ENCODE data around the gene ADRM1. TPM values are rescaled to one million over a fixed set of nuclear protein-coding genes. Genes with fewer than 3 reads are reported as not detected.

The ADRM1 gene
- total RNA-seq, 1 experiment from 2014 or later = 173 TPM

DNA sequence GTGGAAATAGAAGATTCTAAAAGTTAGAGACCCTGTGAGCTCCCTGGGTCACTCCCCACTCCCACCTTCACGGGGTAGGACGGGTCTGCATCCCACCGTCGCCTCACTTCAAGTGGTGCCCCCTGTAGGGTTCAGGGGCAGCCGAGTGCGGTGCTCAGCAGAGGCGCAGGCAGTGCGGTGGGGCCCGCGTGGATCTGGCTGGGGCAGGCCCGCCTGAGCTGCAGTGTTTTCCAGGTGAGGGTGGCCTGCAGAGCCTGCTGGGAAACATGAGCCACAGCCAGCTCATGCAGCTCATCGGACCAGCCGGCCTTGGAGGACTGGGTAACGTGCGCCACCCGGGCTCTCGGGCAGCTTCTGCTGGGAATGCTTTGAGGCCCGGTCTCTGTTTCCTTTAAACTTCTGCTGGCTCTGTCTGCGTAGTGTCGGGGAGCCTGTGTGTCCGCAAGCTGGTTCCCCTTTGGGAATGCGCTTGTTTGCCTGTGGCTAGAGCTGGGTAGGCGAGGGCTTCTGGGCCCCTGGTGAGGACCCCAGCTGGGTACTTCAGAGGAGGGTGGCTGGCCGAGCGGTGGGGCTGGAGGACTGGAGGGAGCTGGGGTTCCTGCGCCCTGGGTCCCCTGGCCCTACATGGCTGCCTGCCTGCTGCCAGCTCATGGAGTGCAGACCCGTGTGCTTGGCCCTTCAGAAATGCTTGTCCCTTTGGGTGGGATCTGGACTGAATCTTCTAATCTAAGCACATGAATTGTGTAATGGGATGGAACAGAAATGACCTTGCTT is 3.8 kb downstream of the ADRM1 start:
- H3K4me3 ChIP-seq = no peak overlapping the region

DNA sequence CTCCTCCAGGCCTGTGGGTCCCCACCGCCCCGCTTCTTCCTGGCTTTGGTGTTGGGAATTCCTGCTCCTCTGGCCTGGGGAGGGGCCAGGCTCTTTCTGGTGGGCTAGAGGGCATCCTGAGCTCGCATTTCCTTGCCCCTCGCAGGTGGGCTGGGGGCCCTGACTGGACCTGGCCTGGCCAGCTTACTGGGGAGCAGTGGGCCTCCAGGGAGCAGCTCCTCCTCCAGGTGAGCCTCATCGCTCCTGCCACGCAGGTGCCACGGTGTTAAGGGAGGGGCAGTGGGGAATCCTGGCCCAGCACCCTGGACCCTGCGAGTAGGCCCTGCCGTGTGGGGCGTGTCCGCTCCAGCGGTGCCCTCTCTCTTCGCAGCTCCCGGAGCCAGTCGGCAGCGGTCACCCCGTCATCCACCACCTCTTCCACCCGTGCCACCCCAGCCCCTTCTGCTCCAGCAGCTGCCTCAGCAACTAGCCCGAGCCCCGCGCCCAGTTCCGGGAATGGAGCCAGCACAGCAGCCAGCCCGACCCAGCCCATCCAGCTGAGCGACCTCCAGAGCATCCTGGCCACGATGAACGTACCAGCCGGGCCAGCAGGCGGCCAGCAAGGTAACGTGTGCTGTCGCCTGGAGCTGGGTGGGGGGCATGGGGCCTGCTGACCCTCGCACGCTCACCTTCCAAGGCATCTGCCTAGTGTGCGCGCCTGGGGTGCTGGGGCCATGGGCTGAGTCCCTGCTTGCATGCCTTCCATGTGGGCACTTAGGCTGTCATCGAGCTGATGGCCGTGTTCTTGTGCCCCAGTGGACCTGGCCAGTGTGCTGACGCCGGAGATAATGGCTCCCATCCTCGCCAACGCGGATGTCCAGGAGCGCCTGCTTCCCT is 4.7 kb downstream of the ADRM1 start:
- H3K9me3 ChIP-seq (ENCODE audit: insufficient read depth, low read depth) = no peaks in the 10 kb centered on the region
- H3K79me2 ChIP-seq (ENCODE audit: low read depth) = peaks cover 55% of the 10 kb centered on the region
- H3K27ac ChIP-seq = no peak overlapping the region
- ChIA-PET CTCF (interaction anchor here (0.6 kb wide), 1 partner anchor 78 kb away, joined by 3 read pairs; no protein-coding TSS in a partner anchor), POLR2A (ENCODE audit: unreplicated experiment) (interaction anchor here (1.6 kb wide), 1 partner anchor 42 kb away, joined by 7 read pairs; no protein-coding TSS in a partner anchor)
- BruUV-seq (replicated peaks) = no TSS peak
- H3K4me1 ChIP-seq (replicated peaks; ENCODE audit: insufficient read depth) = peaks cover 20% of the 10 kb centered on the region
- DNase-seq = peak in 1 of 2 experiments; percentile 79
- no peak overlapping the region for H3K4me3 ChIP-seq
- H2AFZ ChIP-seq = no peak overlapping the region
- intact Hi-C loops (cut with micrococcal nuclease; ENCODE audit: unreplicated experiment) = no loop called here
- TF ChIP-seq EZH2 (IDR thresholded peaks at IDR 0.05; ENCODE audit: low read depth) = no peak
- TF ChIP-seq, protein P1, sequence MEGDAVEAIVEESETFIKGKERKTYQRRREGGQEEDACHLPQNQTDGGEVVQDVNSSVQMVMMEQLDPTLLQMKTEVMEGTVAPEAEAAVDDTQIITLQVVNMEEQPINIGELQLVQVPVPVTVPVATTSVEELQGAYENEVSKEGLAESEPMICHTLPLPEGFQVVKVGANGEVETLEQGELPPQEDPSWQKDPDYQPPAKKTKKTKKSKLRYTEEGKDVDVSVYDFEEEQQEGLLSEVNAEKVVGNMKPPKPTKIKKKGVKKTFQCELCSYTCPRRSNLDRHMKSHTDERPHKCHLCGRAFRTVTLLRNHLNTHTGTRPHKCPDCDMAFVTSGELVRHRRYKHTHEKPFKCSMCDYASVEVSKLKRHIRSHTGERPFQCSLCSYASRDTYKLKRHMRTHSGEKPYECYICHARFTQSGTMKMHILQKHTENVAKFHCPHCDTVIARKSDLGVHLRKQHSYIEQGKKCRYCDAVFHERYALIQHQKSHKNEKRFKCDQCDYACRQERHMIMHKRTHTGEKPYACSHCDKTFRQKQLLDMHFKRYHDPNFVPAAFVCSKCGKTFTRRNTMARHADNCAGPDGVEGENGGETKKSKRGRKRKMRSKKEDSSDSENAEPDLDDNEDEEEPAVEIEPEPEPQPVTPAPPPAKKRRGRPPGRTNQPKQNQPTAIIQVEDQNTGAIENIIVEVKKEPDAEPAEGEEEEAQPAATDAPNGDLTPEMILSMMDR (conservative IDR thresholded peaks at IDR 0.05) = no peak
- peaks cover 87% of the 10 kb centered on the region for H4K20me1 ChIP-seq (ENCODE audit: insufficient read depth)
- no peak overlapping the region for H3K4me2 ChIP-seq
- H3K36me3 ChIP-seq (ENCODE audit: low read depth) = peaks cover 23% of the 10 kb centered on the region
- no peaks in the 10 kb centered on the region for H3K9me2 ChIP-seq (ENCODE audit: insufficient read depth)
- no peaks in the 10 kb centered on the region for H3K27me3 ChIP-seq (ENCODE audit: insufficient read depth, low read depth)
- H3F3A ChIP-seq (ENCODE audit: insufficient read depth, low read depth) = peaks cover 85% of the 10 kb centered on the region

More for the DNA sequence above, 3.8 kb downstream of the ADRM1 start:
- H3K79me2 ChIP-seq (ENCODE audit: low read depth) = peaks cover 55% of the 10 kb centered on the region
- DNase-seq = no peak
- ChIA-PET CTCF (interaction anchor here (0.6 to 1.5 kb wide), 2 partner anchors 38 to 76 kb away, joined by 4 to 9 read pairs; no protein-coding TSS in a partner anchor), POLR2A (ENCODE audit: unreplicated experiment) (interaction anchor here (0.7 to 1.6 kb wide), 2 partner anchors 33 to 43 kb away, joined by 4 to 7 read pairs; no protein-coding TSS in a partner anchor)
- H3K36me3 ChIP-seq (ENCODE audit: low read depth) = peaks cover 23% of the 10 kb centered on the region
- H3K27ac ChIP-seq = no peak overlapping the region
- H3K9me2 ChIP-seq (ENCODE audit: insufficient read depth) = no peaks in the 10 kb centered on the region
- no peaks in the 10 kb centered on the region for H3K27me3 ChIP-seq (ENCODE audit: insufficient read depth, low read depth)
- peaks cover 82% of the 10 kb centered on the region for H3F3A ChIP-seq (ENCODE audit: insufficient read depth, low read depth)
- H3K9me3 ChIP-seq (ENCODE audit: insufficient read depth, low read depth) = no peaks in the 10 kb centered on the region
- H3K4me1 ChIP-seq (replicated peaks; ENCODE audit: insufficient read depth) = peaks cover 20% of the 10 kb centered on the region
- BruUV-seq (replicated peaks) = no TSS peak
- H3K4me2 ChIP-seq = peak overlapping the region; percentile 99; the same call in 1 of the 2 replicates
- TF ChIP-seq, protein P1 (conservative IDR thresholded peaks at IDR 0.05) = no peak
- no peak overlapping the region for H2AFZ ChIP-seq
- H4K20me1 ChIP-seq (ENCODE audit: insufficient read depth) = peaks cover 80% of the 10 kb centered on the region
- intact Hi-C loops (cut with micrococcal nuclease; ENCODE audit: unreplicated experiment) = loop anchor here (1.0 kb wide), 1 partner anchor 44 kb away; no protein-coding TSS in a partner anchor

DNA sequence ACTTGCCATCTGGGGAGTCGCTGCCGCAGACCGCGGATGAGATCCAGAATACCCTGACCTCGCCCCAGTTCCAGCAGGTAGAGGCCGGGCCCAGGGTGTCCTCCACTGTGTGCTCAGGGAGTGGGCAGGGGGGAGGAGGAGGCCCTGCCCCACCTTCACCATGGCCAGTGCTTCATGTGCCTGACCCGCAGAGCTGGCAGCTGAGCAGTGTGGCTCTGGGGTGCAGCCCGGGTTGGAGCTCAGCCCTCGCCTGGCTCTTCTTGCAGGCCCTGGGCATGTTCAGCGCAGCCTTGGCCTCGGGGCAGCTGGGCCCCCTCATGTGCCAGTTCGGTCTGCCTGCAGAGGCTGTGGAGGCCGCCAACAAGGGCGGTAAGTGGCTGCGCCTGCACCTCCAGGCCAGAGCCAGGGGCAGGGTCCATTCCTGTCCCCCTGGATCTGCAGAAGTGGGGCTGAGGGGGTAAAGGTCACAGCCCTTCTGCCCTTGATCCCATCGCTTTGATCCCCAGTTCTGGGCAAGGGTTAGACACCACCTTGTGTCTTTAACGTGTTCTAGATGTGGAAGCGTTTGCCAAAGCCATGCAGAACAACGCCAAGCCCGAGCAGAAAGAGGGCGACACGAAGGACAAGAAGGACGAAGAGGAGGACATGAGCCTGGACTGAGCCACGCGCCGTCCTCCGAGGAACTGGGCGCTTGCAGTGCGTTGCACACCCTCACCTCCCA is 5.5 kb downstream of the ADRM1 start:
- ChIA-PET POLR2A (ENCODE audit: unreplicated experiment) (no interaction called here), CTCF (no interaction called here)
- BruUV-seq (replicated peaks) = TSS peak; percentile 0
- no peaks in the 10 kb centered on the region for H3K9me2 ChIP-seq (ENCODE audit: insufficient read depth)
- peaks cover 90% of the 10 kb centered on the region for H3F3A ChIP-seq (ENCODE audit: insufficient read depth, low read depth)
- no peak overlapping the region for H3K4me2 ChIP-seq
- H3K36me3 ChIP-seq (ENCODE audit: low read depth) = peaks cover 23% of the 10 kb centered on the region
- H3K9me3 ChIP-seq (ENCODE audit: insufficient read depth, low read depth) = no peaks in the 10 kb centered on the region
- intact Hi-C loops (cut with micrococcal nuclease; ENCODE audit: unreplicated experiment) = no loop called here
- no peak overlapping the region for H3K4me3 ChIP-seq
- peaks cover 20% of the 10 kb centered on the region for H3K4me1 ChIP-seq (replicated peaks; ENCODE audit: insufficient read depth)
- TF ChIP-seq, protein P1 (conservative IDR thresholded peaks at IDR 0.05) = no peak
- TF ChIP-seq EZH2 (IDR thresholded peaks at IDR 0.05; ENCODE audit: low read depth) = no peak
- H2AFZ ChIP-seq = no peak overlapping the region
- peaks cover 53% of the 10 kb centered on the region for H3K79me2 ChIP-seq (ENCODE audit: low read depth)
- no peaks in the 10 kb centered on the region for H3K27me3 ChIP-seq (ENCODE audit: insufficient read depth, low read depth)
- H4K20me1 ChIP-seq (ENCODE audit: insufficient read depth) = peaks cover 95% of the 10 kb centered on the region
- no peak for DNase-seq
- H3K27ac ChIP-seq = no peak overlapping the region

Measured in PC-9 (cell line).